T-helper 17 cell (primary cell): ENCODE data around the gene EWSR1. TPM values are rescaled to one million over a fixed set of nuclear protein-coding genes. Genes with fewer than 3 reads are reported as not detected.
A peak's percentile ranks its signal among the peaks of the same experiment; 100 is the strongest.

Experiments used
- ATAC-seq: fragments of 150-1000 bp; cut with Tn5 transposase; 2 replicates; pipeline ENCODE4 v1.10.0; 2021; ENCODE audit warnings: mild to moderate bottlenecking, moderate library complexity
- DNase-seq, 3 donors: peaks; one replicate each; pipeline versions ENCODE4 v3.0.0 to v3.0.0-alpha.2; 2020 to 2021
- H3K9me3 ChIP-seq: one replicate; pipeline ENCODE4 v1.7.0; 2013; ENCODE audit warnings: low read length, mild to moderate bottlenecking; ENCODE audit not compliant: control insufficient read depth, poor library complexity, severe bottlenecking
- H3K27ac Mint-ChIP-seq: one replicate; pipeline ENCODE4 v1.8.0; 2022; ENCODE audit warnings: mild to moderate bottlenecking, moderate library complexity, mixed read lengths
- H3K27me3 Mint-ChIP-seq: one replicate; pipeline ENCODE4 v1.8.0; 2022; ENCODE audit warnings: mixed read lengths
- H3K36me3 Mint-ChIP-seq: one replicate; pipeline ENCODE4 v1.8.0; 2022; ENCODE audit warnings: low read depth, mixed read lengths
- H3K4me1 Mint-ChIP-seq: one replicate; pipeline ENCODE4 v1.8.0; 2022; ENCODE audit warnings: mild to moderate bottlenecking, mixed read lengths
- H3K4me3 Mint-ChIP-seq: one replicate; pipeline ENCODE4 v1.8.0; 2022; ENCODE audit warnings: mild to moderate bottlenecking, moderate library complexity, mixed read lengths
- total RNA-seq, 4 donors: library from RNA in 2 of 4; stranded (reverse) in 2 of 4; gene quantifications; one replicate each; pipeline ENCODE4 v1.2.3 and lab custom pipeline; 2022 to 2026

EWSR1 gene
- total RNA-seq, 2 donors from 2014 or later = 323 to 335 TPM

GRCh38 chr22:29315286-29316140, 47.4 kb downstream of the EWSR1 start, which contains the start of gene RASL10A:
Gene RASL10A (minus strand): TSS chr22:29315697. CDS start chr22:29315246, 451 bp downstream.
- peaks cover 41% of the 10 kb centered on the region for H3K27me3 Mint-ChIP-seq
- DNase-seq (no peak), ATAC-seq (no peak)
- H3K4me1 Mint-ChIP-seq = peaks cover 19% of the 10 kb centered on the region
- no peaks in the 10 kb centered on the region for H3K36me3 Mint-ChIP-seq
- peak within 1 kb of the TSS; percentile 68 for H3K4me3 Mint-ChIP-seq
- H3K27ac Mint-ChIP-seq = no peak within 1 kb of the TSS
- H3K9me3 ChIP-seq = no peaks in the 10 kb centered on the region

GRCh38 chr22:29316141-29316828, 48.2 kb downstream of the EWSR1 start:
- peaks cover 17% of the 10 kb centered on the region for H3K4me1 Mint-ChIP-seq
- ATAC-seq (no peak), DNase-seq (no peak)
- no peaks in the 10 kb centered on the region for H3K36me3 Mint-ChIP-seq
- no peaks in the 10 kb centered on the region for H3K9me3 ChIP-seq
- H3K27ac Mint-ChIP-seq = no peak overlapping the region
- H3K27me3 Mint-ChIP-seq = peaks cover 41% of the 10 kb centered on the region
- peak overlapping the region; percentile 68 for H3K4me3 Mint-ChIP-seq

- Mint-ChIP-seq H3K27ac (peak overlapping the region; percentile 19), H3K4me1 (peaks cover 19% of the 10 kb centered on the region), H3K4me3 (no peak overlapping the region), H3K27me3 (peaks cover 31% of the 10 kb centered on the region), H3K36me3 (no peaks in the 10 kb centered on the region)
- H3K9me3 ChIP-seq = no peaks in the 10 kb centered on the region
- DNase-seq (no peak), ATAC-seq (no peak)
These were observed 49.9 kb downstream of the EWSR1 start for GRCh38 chr22:29317827-29318454.

GRCh38 chr22:29319072-29319471, 51.0 kb downstream of the EWSR1 start:
- Mint-ChIP-seq H3K27ac (no peak overlapping the region), H3K36me3 (no peaks in the 10 kb centered on the region), H3K4me3 (no peak overlapping the region), H3K4me1 (peaks cover 16% of the 10 kb centered on the region), H3K27me3 (peaks cover 20% of the 10 kb centered on the region)
- DNase-seq (no peak), ATAC-seq (no peak)
- H3K9me3 ChIP-seq = no peaks in the 10 kb centered on the region

DNA sequence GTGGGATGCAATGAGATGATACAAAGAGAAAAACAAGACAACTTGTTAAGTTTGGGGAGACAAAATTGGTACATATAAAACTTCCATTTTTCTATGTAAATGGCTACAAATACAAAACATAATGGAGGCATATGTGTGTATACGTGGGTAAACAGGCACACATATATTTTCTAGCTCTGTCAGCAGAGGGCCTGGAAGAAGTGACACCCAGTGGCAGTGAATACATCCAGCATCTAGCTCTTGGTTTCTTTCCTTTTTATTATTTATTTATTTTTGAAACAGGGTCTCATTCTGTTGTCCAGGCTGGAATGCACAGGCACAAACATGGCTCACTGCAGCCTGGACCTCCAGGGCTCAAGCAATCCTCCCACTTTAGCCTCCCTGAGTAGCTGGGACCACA, 52.5 kb downstream of the EWSR1 start:
- H3K27ac Mint-ChIP-seq = no peak overlapping the region
- no peaks in the 10 kb centered on the region for H3K9me3 ChIP-seq
- no peaks in the 10 kb centered on the region for H3K36me3 Mint-ChIP-seq
- H3K4me3 Mint-ChIP-seq = no peak overlapping the region
- no peak for DNase-seq
- H3K4me1 Mint-ChIP-seq = peaks cover 8% of the 10 kb centered on the region
- ATAC-seq = no peak
- peaks cover 12% of the 10 kb centered on the region for H3K27me3 Mint-ChIP-seq

DNA sequence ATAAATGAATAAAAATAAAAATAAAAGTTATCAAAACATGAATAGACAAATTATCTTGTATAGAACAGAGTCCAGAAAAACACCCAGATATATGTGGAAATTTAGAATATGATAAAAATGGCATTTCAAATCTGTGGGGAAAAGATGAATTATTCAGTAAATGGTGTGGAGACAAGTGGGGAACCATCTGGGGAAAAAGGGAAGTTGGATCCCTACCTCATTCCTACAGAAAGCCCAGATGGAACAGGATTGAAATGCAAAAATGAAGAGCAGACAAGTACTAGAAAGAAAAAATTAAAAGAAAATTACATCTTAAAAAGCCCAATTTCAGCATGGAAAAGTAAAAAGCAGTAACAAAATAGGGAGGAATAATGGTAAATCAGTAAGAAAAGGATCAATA, 55.6 kb downstream of the EWSR1 start:
- no peak for ATAC-seq
- no peak for DNase-seq
- no peaks in the 10 kb centered on the region for H3K9me3 ChIP-seq
- no peak overlapping the region for H3K27ac Mint-ChIP-seq
- no peaks in the 10 kb centered on the region for H3K27me3 Mint-ChIP-seq
- peaks cover 7% of the 10 kb centered on the region for H3K4me1 Mint-ChIP-seq
- no peak overlapping the region for H3K4me3 Mint-ChIP-seq
- H3K36me3 Mint-ChIP-seq = peaks cover 3% of the 10 kb centered on the region

GRCh38 chr22:29325356-29325755, 57.3 kb downstream of the EWSR1 start:
- H3K36me3 Mint-ChIP-seq = peaks cover 3% of the 10 kb centered on the region
- no peaks in the 10 kb centered on the region for H3K9me3 ChIP-seq
- peaks cover 7% of the 10 kb centered on the region for H3K4me1 Mint-ChIP-seq
- DNase-seq = no peak
- H3K27ac Mint-ChIP-seq = no peak overlapping the region
- H3K4me3 Mint-ChIP-seq = no peak overlapping the region
- H3K27me3 Mint-ChIP-seq = no peaks in the 10 kb centered on the region
- ATAC-seq = no peak

DNA sequence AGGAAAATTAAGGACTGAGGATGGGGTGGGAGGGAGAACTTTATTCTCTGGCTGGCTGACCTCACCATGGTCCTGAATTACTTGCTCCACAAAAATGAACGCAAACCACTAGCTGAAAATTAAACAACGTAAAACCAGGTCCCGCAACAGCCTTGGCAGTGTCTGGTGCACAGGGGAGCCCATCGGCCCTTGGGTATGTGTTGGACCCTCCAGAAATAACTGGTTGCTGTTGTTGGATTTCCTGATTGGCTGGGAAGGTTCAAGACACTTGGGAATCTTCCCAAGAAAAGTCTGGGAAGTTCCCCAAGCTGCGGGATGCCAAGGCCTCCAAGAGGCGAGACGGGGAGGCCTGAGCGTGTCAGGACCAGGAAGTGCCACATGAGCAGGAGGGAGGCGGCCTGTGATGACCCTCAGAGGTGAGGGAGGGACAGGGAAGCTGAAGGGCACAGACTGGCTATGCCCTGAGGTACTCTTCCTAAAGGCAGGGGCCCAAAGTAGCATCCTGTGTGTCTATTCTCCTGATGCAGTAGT, 57.8 kb downstream of the EWSR1 start:
- H3K9me3 ChIP-seq = no peaks in the 10 kb centered on the region
- Mint-ChIP-seq H3K27ac (no peak overlapping the region), H3K4me1 (peaks cover 7% of the 10 kb centered on the region), H3K36me3 (peaks cover 3% of the 10 kb centered on the region), H3K27me3 (no peaks in the 10 kb centered on the region), H3K4me3 (no peak overlapping the region)
- ATAC-seq = no peak
- no peak for DNase-seq

GRCh38 chr22:29326481-29326880, 58.4 kb downstream of the EWSR1 start:
- no peaks in the 10 kb centered on the region for H3K9me3 ChIP-seq
- peaks cover 3% of the 10 kb centered on the region for H3K36me3 Mint-ChIP-seq
- H3K27ac Mint-ChIP-seq = no peak overlapping the region
- no peaks in the 10 kb centered on the region for H3K27me3 Mint-ChIP-seq
- ATAC-seq (no peak), DNase-seq (no peak)
- H3K4me1 Mint-ChIP-seq = peaks cover 7% of the 10 kb centered on the region
- H3K4me3 Mint-ChIP-seq = no peak overlapping the region

DNA sequence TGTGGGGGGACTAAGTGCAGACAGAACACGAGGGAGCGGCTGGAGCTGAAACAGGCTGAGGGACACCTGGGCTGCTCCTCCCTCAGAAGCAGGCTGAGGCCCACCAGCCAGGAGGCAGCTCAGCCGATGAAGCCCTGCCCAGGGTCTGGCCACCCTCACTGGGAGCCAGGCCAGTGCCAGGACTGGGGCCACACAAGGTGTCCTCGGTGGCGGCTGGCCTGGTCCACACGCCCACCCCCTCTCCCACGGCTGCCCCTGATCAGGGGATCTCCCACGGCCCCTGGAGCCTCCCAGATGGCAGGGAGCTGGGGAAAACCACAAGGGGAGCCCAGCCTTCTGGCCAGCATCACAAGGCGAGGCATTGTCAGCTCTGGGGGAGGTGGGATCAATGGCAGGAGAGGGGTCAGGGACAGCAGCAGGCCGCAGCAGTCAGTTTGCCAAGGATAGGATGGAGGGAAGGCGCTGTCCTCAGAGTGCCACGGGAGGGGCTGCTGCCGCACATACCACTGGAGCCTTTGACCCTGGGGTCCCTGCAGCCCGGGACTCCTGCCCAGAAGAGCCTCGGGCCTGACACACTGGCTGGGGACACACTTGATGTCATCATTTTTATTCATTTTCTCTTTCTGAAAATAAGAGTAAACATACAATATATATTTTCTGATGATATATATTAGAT, 59.2 kb downstream of the EWSR1 start:
- Mint-ChIP-seq H3K4me3 (no peak overlapping the region), H3K27me3 (no peaks in the 10 kb centered on the region), H3K36me3 (peaks cover 3% of the 10 kb centered on the region), H3K4me1 (peaks cover 7% of the 10 kb centered on the region), H3K27ac (no peak overlapping the region)
- H3K9me3 ChIP-seq = no peaks in the 10 kb centered on the region
- DNase-seq (no peak), ATAC-seq (no peak)

DNA sequence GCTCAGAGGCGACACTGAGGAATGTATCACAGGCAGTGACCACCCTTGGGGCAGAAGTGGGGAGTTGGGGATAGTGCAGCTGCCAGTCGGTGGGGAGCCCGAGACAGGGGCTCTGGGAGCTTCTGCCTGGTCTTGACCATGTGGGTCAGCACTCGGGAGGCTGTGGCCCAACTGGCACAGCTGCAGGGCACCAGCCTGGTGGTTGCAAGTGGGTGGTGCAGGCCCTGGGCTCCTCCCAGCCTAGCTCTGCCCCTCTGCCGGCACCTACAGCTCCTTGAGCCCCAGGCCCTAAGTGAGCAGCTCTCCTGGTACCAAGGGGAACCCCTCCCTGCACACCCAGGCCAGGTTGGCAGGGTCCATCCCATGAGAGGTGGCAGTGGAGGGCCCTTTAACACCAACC, 60.0 kb downstream of the EWSR1 start:
- H3K27me3 Mint-ChIP-seq = no peaks in the 10 kb centered on the region
- H3K4me1 Mint-ChIP-seq = peaks cover 4% of the 10 kb centered on the region
- H3K27ac Mint-ChIP-seq = no peak overlapping the region
- DNase-seq (no peak), ATAC-seq (no peak)
- no peak overlapping the region for H3K4me3 Mint-ChIP-seq
- H3K9me3 ChIP-seq = no peaks in the 10 kb centered on the region
- peaks cover 3% of the 10 kb centered on the region for H3K36me3 Mint-ChIP-seq

GRCh38 chr22:29328566-29329500, 60.8 kb downstream of the EWSR1 start:
- Mint-ChIP-seq H3K4me3 (no peak overlapping the region), H3K27me3 (no peaks in the 10 kb centered on the region), H3K27ac (no peak overlapping the region), H3K36me3 (peaks cover 5% of the 10 kb centered on the region), H3K4me1 (peaks cover 1% of the 10 kb centered on the region)
- no peaks in the 10 kb centered on the region for H3K9me3 ChIP-seq
- no peak for ATAC-seq
- DNase-seq = no peak
